Measurements from ENCODE around the gene TFB1M. TPM values are rescaled to one million over a fixed set of nuclear protein-coding genes. Genes with fewer than 3 reads are reported as not detected.

The TFB1M gene
- total RNA-seq, 1 donor from 2014 or later: 12.6 TPM

DNA sequence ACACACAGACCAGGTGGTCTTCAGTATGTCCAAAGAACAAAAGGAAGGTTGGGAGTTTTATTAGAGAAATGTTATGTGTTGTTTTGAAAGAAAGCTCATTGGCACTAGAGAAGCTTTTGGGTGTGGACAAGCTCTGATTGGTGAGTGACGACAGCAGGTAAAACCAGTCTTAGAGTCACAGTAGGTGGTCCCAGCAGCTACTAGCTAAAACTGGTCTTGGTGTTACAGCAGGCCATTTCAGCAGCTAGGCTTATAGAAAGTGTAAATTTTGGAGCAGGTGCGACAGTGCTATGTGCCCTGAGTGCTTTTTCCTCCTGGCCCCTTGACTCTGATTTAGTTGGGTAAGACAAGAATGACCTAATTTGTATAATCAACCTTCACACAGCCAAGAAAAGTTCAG lies 46.9 kb downstream of the TFB1M start:
- DNase-seq (ENCODE audit: low spot score in 2 of 2): no peak
- no peak for FAIRE-seq

GRCh38 chr6:155265843-155266535 lies 48.3 kb downstream of the TFB1M start:
- no peak for FAIRE-seq
- no peak for DNase-seq (ENCODE audit: low spot score in 2 of 2)

- no peak for FAIRE-seq
- no peak for DNase-seq (ENCODE audit: low spot score in 2 of 2)
Observed at GRCh38 chr6:155264693-155265320, 49.5 kb downstream of the TFB1M start.

GRCh38 chr6:155263373-155264063 lies 50.8 kb downstream of the TFB1M start, which contains the start of gene CLDN20:
CLDN20 (plus strand) TSS chr6:155264013; CDS start chr6:155275720, 11,707 bp downstream.
- FAIRE-seq: no peak

DNA sequence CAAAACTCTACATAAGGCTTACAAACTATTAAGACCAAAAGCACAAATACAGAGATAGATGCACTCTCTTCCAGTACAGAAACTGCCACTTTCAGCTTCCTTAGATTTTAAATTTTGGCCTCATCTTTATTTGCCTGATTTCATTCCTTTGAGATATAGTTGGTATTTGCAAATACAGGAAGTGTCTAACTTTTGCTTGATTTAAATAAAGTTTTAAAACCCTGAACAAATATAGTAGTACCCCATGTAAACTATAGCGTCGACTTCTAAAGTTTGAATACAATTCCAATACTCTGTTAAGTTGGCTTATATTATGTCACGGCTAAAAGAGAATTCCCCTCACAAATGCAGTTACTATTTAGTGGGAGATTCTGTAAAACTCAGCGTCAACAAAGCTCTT lies 51.6 kb downstream of the TFB1M start:
- FAIRE-seq: no peak
- DNase-seq (ENCODE audit: low spot score in 2 of 2): no peak

More at GRCh38 chr6:155263373-155264063, 50.8 kb downstream of the TFB1M start, which contains the start of gene CLDN20:
- no peak for DNase-seq (ENCODE audit: low spot score in 2 of 2)

GRCh38 chr6:155261111-155261900 lies 53.0 kb downstream of the TFB1M start:
- FAIRE-seq: no peak
- no peak for DNase-seq (ENCODE audit: low spot score in 2 of 2)

GRCh38 chr6:155260686-155261085 lies 53.6 kb downstream of the TFB1M start:
- FAIRE-seq (no peak), DNase-seq (ENCODE audit: low spot score in 2 of 2) (no peak)

DNA sequence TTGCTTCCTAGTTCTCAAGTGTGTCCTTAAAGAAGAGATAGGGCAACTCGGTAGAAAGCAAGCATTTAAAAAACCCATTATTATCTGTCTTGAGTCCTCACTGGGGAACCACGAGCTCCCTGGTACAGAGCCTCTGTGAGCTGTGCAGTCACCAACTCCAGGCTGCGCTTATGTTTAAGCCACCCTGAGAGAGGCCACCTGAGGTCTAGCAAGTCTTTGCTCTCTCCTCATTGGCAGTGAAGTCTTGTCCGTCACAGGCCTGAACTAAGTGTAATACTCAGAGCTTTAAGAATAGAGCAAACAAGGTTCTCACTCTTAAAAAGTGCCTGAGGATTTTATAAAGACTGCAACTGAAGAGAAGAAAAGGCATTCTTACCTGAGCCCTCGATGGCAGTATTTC lies 54.4 kb downstream of the TFB1M start:
- FAIRE-seq (no peak), DNase-seq (ENCODE audit: low spot score in 2 of 2) (no peak)

GRCh38 chr6:155259204-155259603 lies 55.1 kb downstream of the TFB1M start:
- no peak for DNase-seq (ENCODE audit: low spot score in 2 of 2)

DNA sequence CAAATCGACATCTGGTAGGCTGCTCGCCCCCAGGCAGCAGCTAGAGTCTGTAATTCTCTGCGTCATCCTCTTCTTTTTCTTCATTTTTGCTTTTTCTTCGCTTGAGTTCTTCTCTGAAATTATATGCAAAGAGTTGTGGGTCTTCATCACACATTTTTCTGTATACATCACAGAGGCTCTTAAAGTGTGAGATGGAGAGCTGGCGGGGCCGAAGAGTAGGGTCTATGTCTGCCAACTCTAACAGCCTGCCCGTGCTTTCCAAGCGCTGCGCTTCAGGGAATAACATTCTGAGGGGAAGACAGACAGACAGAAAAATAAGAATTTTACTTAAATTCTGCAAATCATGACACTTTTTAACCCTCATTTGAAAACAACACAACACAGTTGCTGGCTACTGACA lies 56.5 kb downstream of the TFB1M start:
- DNase-seq (ENCODE audit: low spot score in 2 of 2) (no peak), FAIRE-seq (no peak)

More at GRCh38 chr6:155259204-155259603, 55.1 kb downstream of the TFB1M start:
- no peak for FAIRE-seq

DNA sequence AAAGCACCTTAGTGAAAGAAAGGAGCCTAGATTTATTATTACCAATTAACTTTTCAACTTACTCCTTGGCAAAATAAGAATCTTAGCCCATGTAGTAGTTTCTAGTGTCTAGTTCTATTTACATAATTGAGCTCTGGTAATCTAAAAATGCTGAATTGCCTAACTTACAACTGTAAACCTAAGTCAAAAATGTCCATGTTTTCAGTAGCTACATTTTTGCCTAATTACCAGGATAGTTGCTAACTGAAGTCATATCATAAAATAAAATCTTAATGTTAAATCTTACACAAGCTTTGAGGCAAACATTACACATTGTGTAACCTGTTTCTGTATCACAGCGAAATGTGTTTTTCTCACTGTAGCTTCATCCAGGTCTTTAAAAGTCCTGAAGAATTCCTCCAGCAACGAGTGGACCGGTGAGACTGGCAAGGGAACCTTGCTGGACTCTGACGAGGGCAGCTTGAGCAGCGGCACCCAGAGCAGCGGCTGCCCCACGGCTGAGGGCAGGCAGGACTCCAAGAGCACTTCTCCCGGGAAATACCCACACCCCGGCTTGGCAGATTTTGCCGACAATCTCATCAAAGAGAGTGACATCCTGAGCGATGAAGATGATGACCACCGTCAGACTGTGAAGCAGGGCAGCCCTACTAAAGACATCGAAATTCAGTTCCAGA lies 58.0 kb downstream of the TFB1M start:
- FAIRE-seq: no peak
- DNase-seq (ENCODE audit: low spot score in 2 of 2): no peak

- FAIRE-seq (no peak), DNase-seq (ENCODE audit: low spot score in 2 of 2) (no peak)
Observed at GRCh38 chr6:155254139-155254538, 60.1 kb downstream of the TFB1M start.

DNA sequence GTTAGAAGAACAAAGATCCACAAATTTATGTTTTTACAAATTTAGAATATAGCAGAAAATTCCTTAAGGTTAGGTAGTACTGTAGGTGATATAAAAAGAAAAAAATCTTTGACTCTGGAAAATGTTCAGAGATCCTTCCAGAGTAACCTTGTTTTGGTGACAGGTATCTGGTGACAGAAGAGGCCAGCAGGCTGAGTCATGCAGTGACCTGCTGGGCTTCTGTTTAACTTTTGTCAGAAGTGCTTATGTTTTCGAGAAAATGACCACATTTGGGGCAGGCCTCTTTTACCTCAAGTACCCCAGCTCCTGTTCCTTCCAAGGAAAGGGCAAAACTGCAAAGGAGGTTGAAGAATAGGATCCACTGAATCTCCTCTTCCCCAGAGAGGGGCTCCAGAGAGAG lies 60.9 kb downstream of the TFB1M start:
- DNase-seq (ENCODE audit: low spot score in 2 of 2): no peak
- no peak for FAIRE-seq

DNA sequence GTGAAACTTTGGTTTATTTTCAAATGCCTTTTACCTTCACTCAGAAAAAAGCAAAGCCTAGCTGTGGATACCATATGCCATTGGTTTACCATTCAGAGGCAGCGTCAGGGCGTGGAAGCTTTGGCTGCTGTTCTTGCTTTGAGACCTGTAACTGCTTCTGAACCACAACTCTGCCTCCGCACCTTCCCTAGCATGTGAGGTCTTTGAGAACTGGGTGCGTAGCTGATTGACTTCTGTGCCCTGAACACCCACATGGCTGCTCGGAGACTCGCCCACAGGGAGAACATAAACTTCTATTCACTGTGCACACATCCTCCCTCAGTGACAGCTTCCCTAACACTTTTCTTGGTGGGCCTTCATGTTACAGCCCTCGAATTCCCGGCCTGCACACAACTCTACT lies 61.7 kb downstream of the TFB1M start:
- DNase-seq (ENCODE audit: low spot score in 2 of 2) (no peak), FAIRE-seq (no peak)

DNA sequence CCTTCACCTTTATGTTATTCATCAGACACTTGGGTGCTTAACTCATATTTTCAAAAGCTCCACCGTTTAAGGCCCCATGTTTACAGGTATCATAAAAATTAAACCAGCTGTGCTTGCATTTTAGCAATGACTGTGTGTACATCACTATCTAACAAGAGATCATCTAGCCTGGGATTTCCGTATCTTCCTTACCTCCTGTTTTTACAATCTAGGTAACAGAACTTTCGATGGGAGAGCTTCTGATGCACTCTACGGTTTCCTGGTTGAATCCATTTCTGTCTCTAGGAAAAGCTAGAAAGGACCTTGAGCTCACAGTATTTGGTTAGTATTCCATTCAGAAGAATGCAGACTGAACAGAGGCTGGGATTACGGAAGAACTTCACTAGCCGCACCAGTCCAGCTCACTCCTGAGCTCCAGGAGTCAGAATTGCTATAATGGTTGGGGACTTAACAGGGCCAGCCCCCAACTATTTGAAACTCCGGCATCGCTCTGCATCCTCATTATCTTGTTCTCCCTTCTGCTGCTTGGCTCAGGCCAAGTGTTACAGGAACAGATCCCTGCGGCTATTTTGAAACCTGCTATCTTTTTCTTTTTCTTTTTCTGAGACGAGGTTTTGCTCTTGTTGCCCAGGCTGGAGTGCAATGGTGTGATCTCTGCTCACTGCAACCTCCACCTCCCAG lies 63.4 kb downstream of the TFB1M start:
- no peak for DNase-seq (ENCODE audit: low spot score in 2 of 2)

DNA sequence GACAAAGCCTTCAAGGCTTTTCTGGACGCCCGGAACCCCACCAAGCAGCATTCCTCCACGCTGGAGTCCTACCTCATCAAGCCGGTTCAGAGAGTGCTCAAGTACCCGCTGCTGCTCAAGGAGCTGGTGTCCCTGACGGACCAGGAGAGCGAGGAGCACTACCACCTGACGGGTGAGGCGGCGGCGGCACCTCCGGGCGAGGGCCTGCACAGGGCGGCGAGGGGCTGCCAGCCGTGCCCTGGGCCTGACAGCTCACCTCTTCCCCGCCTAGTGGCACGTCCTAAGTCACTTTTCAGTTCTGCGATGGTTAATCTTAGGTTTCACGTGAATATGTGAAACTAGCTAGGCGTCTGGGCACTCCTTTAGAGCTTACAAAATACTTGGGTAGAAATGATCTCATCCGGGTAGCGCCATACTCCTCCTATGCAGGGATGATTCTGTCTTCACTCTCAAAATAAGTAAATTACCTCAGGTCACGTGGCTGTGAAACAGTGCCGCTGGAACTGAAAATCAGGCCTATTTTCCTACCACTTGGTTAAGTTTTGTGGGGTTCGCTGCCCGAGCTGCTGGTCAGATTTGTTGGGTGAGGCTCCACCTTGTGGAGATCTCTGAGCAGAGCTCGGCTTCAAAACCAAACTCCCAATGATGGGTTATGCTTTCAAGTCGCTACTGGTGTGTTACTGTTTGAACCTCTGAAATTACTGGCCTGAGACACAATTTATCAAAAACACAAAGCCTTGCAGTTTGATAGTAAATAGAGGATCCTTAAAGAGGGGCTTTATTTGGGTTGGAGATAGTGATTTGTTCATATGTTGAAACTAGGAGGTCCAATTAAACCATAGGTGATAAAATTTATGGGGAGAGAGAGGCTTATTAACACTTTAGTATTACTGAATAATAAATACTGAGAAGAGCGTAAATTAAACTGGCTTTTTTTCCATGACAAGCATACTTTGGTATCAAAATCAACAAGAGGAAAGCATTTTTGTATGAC lies 66.0 kb downstream of the TFB1M start:
- FAIRE-seq (no peak), DNase-seq (ENCODE audit: low spot score in 2 of 2) (peak; percentile 66 to 78)

More for the DNA sequence above, 63.4 kb downstream of the TFB1M start:
- FAIRE-seq: no peak

- no peak for FAIRE-seq
- no peak for DNase-seq (ENCODE audit: low spot score in 2 of 2)
Observed at GRCh38 chr6:155247618-155248007, 66.7 kb downstream of the TFB1M start.

GRCh38 chr6:155246825-155247224 lies 67.5 kb downstream of the TFB1M start:
- no peak for FAIRE-seq

More at GRCh38 chr6:155246825-155247224, 67.5 kb downstream of the TFB1M start:
- DNase-seq (ENCODE audit: low spot score in 2 of 2): no peak
